ENCODE results near the gene ZNF777.

The ZNF777 gene

GRCh38 chr7:149404396-149404795 lies 56.5 kb downstream of the ZNF777 start:
- Histone ChIP-seq H3K9me3 (ENCODE audit: control insufficient read depth, insufficient read depth, low read depth, low read length) (no peaks in the 10 kb centered on the region), H3K4me1 (ENCODE audit: control insufficient read depth, insufficient read depth, low read length) (no peaks in the 10 kb centered on the region), H3K36me3 (ENCODE audit: control insufficient read depth in 2 of 2, insufficient read depth in 1 of 2, low read length in 2 of 2) (no peaks in the 10 kb centered on the region), H3K27ac (ENCODE audit: extremely low read depth, low read depth, low read length) (no peak overlapping the region), H3K4me3 (ENCODE audit: low read depth, low read length) (no peak overlapping the region)
- CTCF ChIA-PET = interaction anchor here (1.0 kb wide), 1 partner anchor 172 kb away, joined by 3 read pairs; no protein-coding TSS in a partner anchor
- TF ChIP-seq ZNF610 (tag by site-specific recombination; IDR thresholded peaks at IDR 0.05; ENCODE audit: borderline replicate concordance) (no peak), ZNF174 (tag by site-specific recombination; IDR thresholded peaks at IDR 0.05) (no peak), ZNF629 (tag by site-specific recombination; IDR thresholded peaks at IDR 0.05) (no peak), ZBTB17 (tag by site-specific recombination; IDR thresholded peaks at IDR 0.05) (no peak), ZNF776 (tag by site-specific recombination; IDR thresholded peaks at IDR 0.05; ENCODE audit: borderline replicate concordance) (no peak), OVOL3 (tag by site-specific recombination; IDR thresholded peaks at IDR 0.05) (no peak), ZNF19 (tag by site-specific recombination; IDR thresholded peaks at IDR 0.05; ENCODE audit: low read depth) (no peak)
- POLR2A ChIA-PET = no interaction called here

- no peaks in the 10 kb centered on the region for H3K9me3 ChIP-seq (ENCODE audit: control insufficient read depth, insufficient read depth, low read depth, low read length)
- TF ChIP-seq ZNF571 (tag by site-specific recombination; IDR thresholded peaks at IDR 0.05) = no peak
- TF ChIP-seq OSR2 (tag by site-specific recombination; IDR thresholded peaks at IDR 0.05) = no peak
- TF ChIP-seq PBX3 (CRISPR knock-in tag; IDR thresholded peaks at IDR 0.05) = no peak
- TF ChIP-seq ZNF366 (tag by site-specific recombination; conservative IDR thresholded peaks at IDR 0.05) = no peak
- no peak for TF ChIP-seq ZNF544 (tag by site-specific recombination; IDR thresholded peaks at IDR 0.05)
- no peak for TF ChIP-seq ZNF596 (tag by site-specific recombination; IDR thresholded peaks at IDR 0.05)
- TF ChIP-seq WT1 (tag by site-specific recombination; IDR thresholded peaks at IDR 0.05) = no peak
- no peak for TF ChIP-seq ZNF155 (tag by site-specific recombination; IDR thresholded peaks at IDR 0.05)
- no peak for TF ChIP-seq ZNF146 (tag by site-specific recombination; IDR thresholded peaks at IDR 0.05)
- no peak for TF ChIP-seq ZSCAN5A (tag by site-specific recombination; IDR thresholded peaks at IDR 0.05)
- no peak for TF ChIP-seq ZNF510 (tag by site-specific recombination; IDR thresholded peaks at IDR 0.05; ENCODE audit: insufficient replicate concordance)
- TF ChIP-seq ZNF610 (tag by site-specific recombination; IDR thresholded peaks at IDR 0.05; ENCODE audit: borderline replicate concordance) = no peak
- TF ChIP-seq ZNF701 (tag by site-specific recombination; IDR thresholded peaks at IDR 0.05) = no peak
- TF ChIP-seq ZNF302 (tag by site-specific recombination; IDR thresholded peaks at IDR 0.05; ENCODE audit: low read depth) = no peak
- no peak for TF ChIP-seq ZNF585B (tag by site-specific recombination; IDR thresholded peaks at IDR 0.05)
- no peak for TF ChIP-seq ZNF341 (tag by site-specific recombination; IDR thresholded peaks at IDR 0.05; ENCODE audit: low read depth)
- TF ChIP-seq SP2 (tag by site-specific recombination; IDR thresholded peaks at IDR 0.05) = no peak
- TF ChIP-seq PRDM6 (tag by site-specific recombination; IDR thresholded peaks at IDR 0.05) = no peak
- no peak overlapping the region for H3K4me3 ChIP-seq (ENCODE audit: low read depth, low read length)
- no peaks in the 10 kb centered on the region for H3K36me3 ChIP-seq (ENCODE audit: control insufficient read depth in 2 of 2, insufficient read depth in 1 of 2, low read length in 2 of 2)
- H3K4me1 ChIP-seq (ENCODE audit: control insufficient read depth, insufficient read depth, low read length) = no peaks in the 10 kb centered on the region
- POLR2A ChIA-PET = interaction anchor here (0.5 kb wide), 1 partner anchor 24 kb away, joined by 3 read pairs; no protein-coding TSS in a partner anchor
- H3K27ac ChIP-seq (ENCODE audit: extremely low read depth, low read depth, low read length) = no peak overlapping the region
- CTCF ChIA-PET = interaction anchor here (0.6 kb wide), 2 partner anchors 48 to 75 kb away, joined by 4 read pairs; no protein-coding TSS in a partner anchor
These were observed 62.6 kb downstream of the ZNF777 start for GRCh38 chr7:149398195-149398820.
